ENCODE measurements around the gene ZNF277. TPM values are rescaled to one million over a fixed set of nuclear protein-coding genes. Genes with fewer than 3 reads are reported as not detected.
"Not testable (repeated sequence)": the region's sequence is repeated elsewhere in the genome, so short reads cannot be mapped to it uniquely, and the experiment has no call there.

The ZNF277 gene
- total RNA-seq, 2 experiments from 2014 or later: 17.6 to 21.4 TPM

DNA sequence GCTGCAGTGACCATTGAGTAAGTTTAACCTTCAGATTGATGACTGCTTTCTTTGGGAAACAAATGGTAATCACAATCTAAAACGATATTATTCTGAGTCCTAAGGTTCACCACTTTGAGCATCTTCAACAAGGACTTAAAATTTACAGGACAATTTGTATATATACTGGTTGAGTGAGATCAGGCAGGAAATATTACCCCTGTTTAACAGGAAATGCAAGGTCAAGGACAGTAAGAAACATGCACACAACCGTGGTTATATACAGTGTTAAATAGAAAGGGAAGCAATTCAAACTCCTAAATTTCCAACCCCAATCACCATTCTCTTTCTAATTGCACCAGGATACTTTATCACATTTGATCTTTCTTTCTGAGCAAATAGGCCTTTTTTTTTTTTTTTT, 96.1 kb downstream of the ZNF277 start:
- no peaks in the 10 kb centered on the region for H3K9me3 Mint-ChIP-seq (ENCODE audit: low read depth)
- CTCF ChIA-PET: no interaction called here
- POLR2A ChIA-PET: no interaction called here
- no peak overlapping the region for H3K4me3 Mint-ChIP-seq
- intact Hi-C loops (cut with DNase I, micrococcal nuclease): no loop called here
- H3K27me3 Mint-ChIP-seq: no peaks in the 10 kb centered on the region
- peaks cover 11% of the 10 kb centered on the region for H3K36me3 Mint-ChIP-seq (ENCODE audit: low read depth)
- H3K27ac Mint-ChIP-seq: no peak overlapping the region
- ATAC-seq (no peak), DNase-seq (no peak)
- peaks cover 9% of the 10 kb centered on the region for H3K4me1 Mint-ChIP-seq

- Mint-ChIP-seq H3K27me3 (no peaks in the 10 kb centered on the region), H3K27ac (no peak overlapping the region), H3K4me1 (peaks cover 7% of the 10 kb centered on the region), H3K9me3 (ENCODE audit: low read depth) (peaks cover 13% of the 10 kb centered on the region), H3K4me3 (no peak overlapping the region), H3K36me3 (ENCODE audit: low read depth) (peaks cover 21% of the 10 kb centered on the region)
- POLR2A ChIA-PET: no interaction called here
- intact Hi-C loops (cut with DNase I, micrococcal nuclease): no loop called here
- ATAC-seq (no peak), DNase-seq (no peak)
- CTCF ChIA-PET: no interaction called here
Measured at GRCh38 chr7:112306903-112307302, 100.4 kb downstream of the ZNF277 start.

DNA sequence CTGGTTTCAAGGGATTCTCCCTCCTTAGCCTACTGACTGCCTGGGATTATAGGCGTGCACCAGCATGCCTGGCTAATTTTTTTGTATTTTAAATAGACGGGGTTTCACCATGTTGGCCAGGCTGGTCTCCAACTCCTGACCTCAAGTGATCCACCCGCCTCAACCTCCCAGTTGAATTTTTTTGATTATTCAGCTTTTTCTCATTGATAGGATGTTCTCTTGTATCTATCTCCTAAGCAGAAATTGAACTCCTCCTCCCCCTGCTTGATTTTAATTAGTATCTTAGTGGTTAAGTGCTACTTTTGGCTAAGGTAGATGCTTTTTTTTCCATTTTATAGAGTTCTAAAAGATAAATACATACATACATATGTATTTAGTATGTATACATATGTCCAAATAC, 101.0 kb downstream of the ZNF277 start:
- ATAC-seq (no peak), DNase-seq (no peak)
- Mint-ChIP-seq H3K4me1 (peaks cover 2% of the 10 kb centered on the region), H3K4me3 (no peak overlapping the region), H3K27ac (no peak overlapping the region), H3K36me3 (ENCODE audit: low read depth) (peaks cover 21% of the 10 kb centered on the region), H3K27me3 (no peaks in the 10 kb centered on the region), H3K9me3 (ENCODE audit: low read depth) (peaks cover 13% of the 10 kb centered on the region)
- POLR2A ChIA-PET: no interaction called here
- intact Hi-C loops (cut with DNase I, micrococcal nuclease): no loop called here
- CTCF ChIA-PET: no interaction called here

DNA sequence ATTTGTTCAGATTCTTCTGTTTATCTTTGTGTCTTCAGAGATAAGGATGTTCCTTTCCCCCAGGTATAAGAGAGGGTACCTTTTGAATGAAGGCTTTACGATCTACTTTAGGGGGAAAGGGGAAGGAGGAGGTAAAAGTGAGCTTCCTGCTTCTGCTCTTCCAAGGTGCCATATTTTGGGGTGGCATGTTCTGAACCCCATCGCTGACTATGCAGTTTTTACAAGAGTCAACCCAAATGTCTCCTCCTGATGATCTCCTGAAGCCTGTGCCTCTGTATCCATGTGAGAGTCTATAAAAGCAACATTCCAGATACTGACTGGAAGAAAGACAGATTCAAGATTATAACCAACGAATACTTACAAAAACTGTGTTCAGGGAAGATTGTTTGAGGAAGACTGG, 102.5 kb downstream of the ZNF277 start:
- H3K4me3 Mint-ChIP-seq: no peak overlapping the region
- intact Hi-C loops (cut with DNase I, micrococcal nuclease): no loop called here
- no peak for DNase-seq
- CTCF ChIA-PET: no interaction called here
- H3K27me3 Mint-ChIP-seq: no peaks in the 10 kb centered on the region
- H3K27ac Mint-ChIP-seq: no peak overlapping the region
- peaks cover 24% of the 10 kb centered on the region for H3K36me3 Mint-ChIP-seq (ENCODE audit: low read depth)
- no peaks in the 10 kb centered on the region for H3K4me1 Mint-ChIP-seq
- H3K9me3 Mint-ChIP-seq (ENCODE audit: low read depth): peaks cover 13% of the 10 kb centered on the region
- POLR2A ChIA-PET: no interaction called here
- no peak for ATAC-seq

DNA sequence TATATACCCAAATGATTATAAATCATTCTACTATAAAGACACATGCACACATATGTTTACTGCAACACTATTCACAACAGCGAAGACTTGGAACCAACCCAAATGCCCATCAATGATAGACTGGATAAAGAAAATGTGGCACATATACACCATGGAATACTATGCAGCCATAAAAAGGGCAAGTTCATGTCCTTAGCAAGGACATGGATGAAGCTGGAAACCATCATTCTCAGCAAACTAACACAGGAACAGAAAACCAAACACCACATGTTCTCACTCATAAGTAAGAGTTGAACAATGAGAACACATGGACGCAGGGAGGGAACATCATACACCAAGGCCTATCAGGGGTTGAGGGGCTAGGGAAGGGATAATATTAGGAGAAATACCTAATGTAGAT, 110.3 kb downstream of the ZNF277 start:
- H3K4me1 Mint-ChIP-seq; H3K27ac Mint-ChIP-seq; CTCF ChIA-PET; H3K4me3 Mint-ChIP-seq; ATAC-seq; H3K27me3 Mint-ChIP-seq; DNase-seq; intact Hi-C loops (cut with DNase I, micrococcal nuclease); POLR2A ChIA-PET; H3K9me3 Mint-ChIP-seq (ENCODE audit: low read depth): not testable (repeated sequence)
- peaks cover 54% of the 10 kb centered on the region for H3K36me3 Mint-ChIP-seq (ENCODE audit: low read depth)

DNA sequence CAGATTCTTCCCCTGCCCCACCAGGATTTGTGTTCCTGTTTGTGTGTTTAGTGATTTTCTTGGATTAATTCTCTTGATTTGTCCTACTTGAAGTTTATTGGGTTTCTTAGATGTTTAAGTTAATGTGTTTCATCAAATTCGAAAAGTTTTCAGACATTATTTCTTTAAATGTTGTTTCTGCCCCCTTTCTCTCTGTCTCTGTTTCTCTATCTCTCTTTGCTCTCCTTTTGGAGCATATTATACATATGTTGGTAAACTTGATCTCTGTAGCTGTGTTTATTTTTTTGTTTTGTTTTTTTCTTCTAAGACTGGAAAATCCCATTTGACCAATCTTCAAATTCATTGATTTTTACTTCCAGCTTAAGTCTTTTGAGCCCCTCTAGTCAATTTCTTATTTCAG, 115.6 kb downstream of the ZNF277 start:
- Mint-ChIP-seq H3K27ac (no peak overlapping the region), H3K4me1 (no peaks in the 10 kb centered on the region), H3K9me3 (ENCODE audit: low read depth) (peaks cover 7% of the 10 kb centered on the region), H3K36me3 (ENCODE audit: low read depth) (peaks cover 50% of the 10 kb centered on the region), H3K4me3 (no peak overlapping the region), H3K27me3 (no peaks in the 10 kb centered on the region)
- DNase-seq (no peak), ATAC-seq (no peak)
- CTCF ChIA-PET: no interaction called here
- POLR2A ChIA-PET: no interaction called here
- intact Hi-C loops (cut with DNase I, micrococcal nuclease): no loop called here

GRCh38 chr7:112327566-112327965, 121.1 kb downstream of the ZNF277 start:
- Mint-ChIP-seq H3K9me3 (ENCODE audit: low read depth) (no peaks in the 10 kb centered on the region), H3K4me3 (no peak overlapping the region)
- POLR2A ChIA-PET: no interaction called here

GRCh38 chr7:112331492-112331891, 125.0 kb downstream of the ZNF277 start:
- Mint-ChIP-seq H3K9me3 (ENCODE audit: low read depth) (no peaks in the 10 kb centered on the region), H3K36me3 (ENCODE audit: low read depth) (peaks cover 30% of the 10 kb centered on the region), H3K27me3 (no peaks in the 10 kb centered on the region), H3K4me3 (no peak overlapping the region), H3K27ac (no peak overlapping the region), H3K4me1 (no peaks in the 10 kb centered on the region)
- DNase-seq (no peak), ATAC-seq (no peak)
- intact Hi-C loops (cut with DNase I, micrococcal nuclease): no loop called here
- ChIA-PET POLR2A (no interaction called here), CTCF (interaction anchor here (0.6 to 1.0 kb wide), 2 partner anchors 20 to 1792 kb away, joined by 3 read pairs; no protein-coding TSS in a partner anchor)

More at GRCh38 chr7:112327566-112327965, 121.1 kb downstream of the ZNF277 start:
- CTCF ChIA-PET: no interaction called here
- intact Hi-C loops (cut with DNase I, micrococcal nuclease): no loop called here
- Mint-ChIP-seq H3K4me1 (no peaks in the 10 kb centered on the region), H3K36me3 (ENCODE audit: low read depth) (peaks cover 28% of the 10 kb centered on the region), H3K27me3 (no peaks in the 10 kb centered on the region), H3K27ac (no peak overlapping the region)
- DNase-seq (no peak), ATAC-seq (no peak)

DNA sequence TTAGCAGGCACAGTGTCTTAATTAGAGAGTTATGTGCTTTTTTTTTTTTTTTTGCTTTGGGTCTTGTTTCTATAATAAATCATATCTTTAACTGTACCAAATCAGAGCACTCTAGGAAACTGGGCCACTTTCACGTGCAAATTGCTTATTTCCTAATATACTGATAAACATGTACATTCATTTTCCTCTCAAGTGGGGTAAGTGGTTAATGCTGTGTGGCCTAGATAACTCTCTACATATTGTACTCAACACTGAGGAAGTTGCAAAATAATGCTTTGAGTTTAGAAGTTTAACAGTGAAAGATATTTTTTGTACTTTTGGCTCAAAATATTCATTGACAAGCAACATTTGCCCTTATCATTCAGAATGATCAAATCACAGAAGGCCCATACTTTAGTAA, 127.9 kb downstream of the ZNF277 start:
- H3K9me3 Mint-ChIP-seq (ENCODE audit: low read depth): no peaks in the 10 kb centered on the region
- CTCF ChIA-PET: no interaction called here
- H3K36me3 Mint-ChIP-seq (ENCODE audit: low read depth): peaks cover 40% of the 10 kb centered on the region
- ATAC-seq (no peak), DNase-seq (no peak)
- no peaks in the 10 kb centered on the region for H3K27me3 Mint-ChIP-seq
- POLR2A ChIA-PET: no interaction called here
- H3K4me3 Mint-ChIP-seq: no peak overlapping the region
- H3K4me1 Mint-ChIP-seq: no peaks in the 10 kb centered on the region
- intact Hi-C loops (cut with DNase I, micrococcal nuclease): no loop called here
- no peak overlapping the region for H3K27ac Mint-ChIP-seq

DNA sequence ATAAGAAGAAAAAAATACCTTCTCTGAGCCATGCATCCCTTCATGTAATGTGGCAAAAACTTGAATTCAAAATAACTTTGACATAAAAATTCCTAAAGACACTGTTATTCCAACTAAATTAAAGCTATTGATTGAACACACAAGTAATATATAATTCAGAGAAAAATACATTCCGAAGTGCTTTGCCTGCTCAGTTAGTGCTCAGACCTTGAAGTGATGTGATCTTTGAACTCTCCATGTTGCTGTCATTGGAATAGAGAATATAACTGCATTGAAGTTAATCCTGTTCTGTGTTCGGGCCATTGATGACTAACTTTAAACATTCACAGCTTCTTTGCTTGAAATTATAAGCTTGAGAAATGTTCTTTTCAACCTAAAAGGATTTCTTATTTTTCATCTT, 129.8 kb downstream of the ZNF277 start:
- Mint-ChIP-seq H3K4me3 (no peak overlapping the region), H3K9me3 (ENCODE audit: low read depth) (no peaks in the 10 kb centered on the region), H3K27ac (no peak overlapping the region), H3K27me3 (no peaks in the 10 kb centered on the region), H3K36me3 (ENCODE audit: low read depth) (peaks cover 40% of the 10 kb centered on the region), H3K4me1 (no peaks in the 10 kb centered on the region)
- intact Hi-C loops (cut with DNase I, micrococcal nuclease): no loop called here
- CTCF ChIA-PET: interaction anchor here (0.7 kb wide), 1 partner anchor 29 kb away, joined by 3 read pairs; no protein-coding TSS in a partner anchor
- ATAC-seq (no peak), DNase-seq (no peak)
- POLR2A ChIA-PET: no interaction called here

- Mint-ChIP-seq H3K27me3 (no peaks in the 10 kb centered on the region), H3K4me1 (no peaks in the 10 kb centered on the region), H3K9me3 (ENCODE audit: low read depth) (no peaks in the 10 kb centered on the region), H3K27ac (no peak overlapping the region), H3K36me3 (ENCODE audit: low read depth) (peaks cover 41% of the 10 kb centered on the region), H3K4me3 (no peak overlapping the region)
- no peak for DNase-seq
- no peak for ATAC-seq
- POLR2A ChIA-PET: no interaction called here
- intact Hi-C loops (cut with DNase I, micrococcal nuclease): no loop called here
- CTCF ChIA-PET: no interaction called here
Measured at GRCh38 chr7:112336936-112337576, 130.6 kb downstream of the ZNF277 start.

DNA sequence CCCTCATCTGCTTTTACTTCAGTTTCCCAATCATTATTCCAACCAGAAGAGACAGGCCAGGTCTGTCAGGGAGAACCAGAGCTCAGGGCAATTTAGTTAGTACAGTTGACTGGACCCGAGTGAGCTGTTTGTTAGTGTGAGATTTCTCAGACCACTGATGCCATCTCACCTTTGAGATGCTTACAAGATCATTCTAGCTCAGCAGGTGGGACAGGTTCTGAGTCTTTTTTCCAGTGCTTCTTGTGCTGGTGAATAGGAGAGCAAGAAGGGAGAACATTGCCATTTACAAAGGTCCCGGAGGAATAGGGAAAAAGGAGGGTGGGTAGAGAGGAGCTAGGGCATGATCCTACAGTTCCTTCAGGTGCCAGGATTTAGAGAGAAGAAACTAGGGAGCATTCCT, 131.4 kb downstream of the ZNF277 start:
- peaks cover 45% of the 10 kb centered on the region for H3K36me3 Mint-ChIP-seq (ENCODE audit: low read depth)
- no peak overlapping the region for H3K27ac Mint-ChIP-seq
- intact Hi-C loops (cut with DNase I, micrococcal nuclease): no loop called here
- no peak overlapping the region for H3K4me3 Mint-ChIP-seq
- ATAC-seq (no peak), DNase-seq (no peak)
- H3K27me3 Mint-ChIP-seq: no peaks in the 10 kb centered on the region
- H3K9me3 Mint-ChIP-seq (ENCODE audit: low read depth): no peaks in the 10 kb centered on the region
- no peaks in the 10 kb centered on the region for H3K4me1 Mint-ChIP-seq
- CTCF ChIA-PET: interaction anchor here (0.7 kb wide), 1 partner anchor 46 kb away, joined by 3 read pairs; no protein-coding TSS in a partner anchor
- POLR2A ChIA-PET: no interaction called here

- no peak for ATAC-seq
- POLR2A ChIA-PET: no interaction called here
- intact Hi-C loops (cut with DNase I, micrococcal nuclease): no loop called here
- no peak for DNase-seq
- H3K36me3 Mint-ChIP-seq (ENCODE audit: low read depth): peaks cover 53% of the 10 kb centered on the region
- H3K4me3 Mint-ChIP-seq: no peak overlapping the region
- no peaks in the 10 kb centered on the region for H3K9me3 Mint-ChIP-seq (ENCODE audit: low read depth)
- H3K4me1 Mint-ChIP-seq: no peaks in the 10 kb centered on the region
- H3K27me3 Mint-ChIP-seq: no peaks in the 10 kb centered on the region
- no peak overlapping the region for H3K27ac Mint-ChIP-seq
- CTCF ChIA-PET: no interaction called here
Measured at GRCh38 chr7:112338786-112339185, 132.3 kb downstream of the ZNF277 start.

Measured in activated CD4-positive, alpha-beta T cell treated with anti-CD3 and anti-CD28 coated beads for 36 hours (primary cell).